GM10266 (cell line): Measurements from ENCODE around the gene TERF2IP.

Experiments used
- DNase-seq: peaks from one replicate; pipeline ENCODE4 v3.0.0; 2012; ENCODE audit errors: extremely low spot score
- TF ChIP-seq, protein P1 (sequence below): IDR thresholded peaks from 2 replicates; pipeline ENCODE4 v1.5.1; 2012; ENCODE audit warnings: mild to moderate bottlenecking, low read depth; ENCODE audit not compliant: control insufficient read depth, insufficient read depth; ENCODE audit errors: missing control alignments

TERF2IP gene

DNA sequence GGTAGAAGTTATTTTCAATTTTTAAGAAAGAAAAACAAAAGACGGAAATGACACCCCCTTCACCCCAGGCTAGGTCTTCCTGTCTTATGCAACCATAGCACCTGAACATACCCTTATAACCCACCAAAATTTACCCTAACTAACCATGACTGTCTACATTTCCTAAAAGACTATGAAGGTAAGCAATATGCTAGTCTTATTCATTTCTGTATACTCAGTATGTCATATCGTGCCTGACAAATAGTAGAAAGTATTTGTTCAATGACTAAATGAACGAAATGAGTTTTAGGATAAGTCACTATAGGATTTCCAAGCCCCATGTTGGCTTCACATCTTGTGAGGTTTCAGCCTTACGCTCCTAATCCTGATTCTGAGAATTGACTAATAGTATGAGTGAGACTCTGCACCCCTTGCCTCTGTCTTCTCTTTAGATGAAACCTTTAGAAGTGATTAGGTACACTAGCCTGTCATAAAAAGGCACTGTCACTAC lies 31.0 kb upstream of the TERF2IP start:
- TF ChIP-seq, protein P1, sequence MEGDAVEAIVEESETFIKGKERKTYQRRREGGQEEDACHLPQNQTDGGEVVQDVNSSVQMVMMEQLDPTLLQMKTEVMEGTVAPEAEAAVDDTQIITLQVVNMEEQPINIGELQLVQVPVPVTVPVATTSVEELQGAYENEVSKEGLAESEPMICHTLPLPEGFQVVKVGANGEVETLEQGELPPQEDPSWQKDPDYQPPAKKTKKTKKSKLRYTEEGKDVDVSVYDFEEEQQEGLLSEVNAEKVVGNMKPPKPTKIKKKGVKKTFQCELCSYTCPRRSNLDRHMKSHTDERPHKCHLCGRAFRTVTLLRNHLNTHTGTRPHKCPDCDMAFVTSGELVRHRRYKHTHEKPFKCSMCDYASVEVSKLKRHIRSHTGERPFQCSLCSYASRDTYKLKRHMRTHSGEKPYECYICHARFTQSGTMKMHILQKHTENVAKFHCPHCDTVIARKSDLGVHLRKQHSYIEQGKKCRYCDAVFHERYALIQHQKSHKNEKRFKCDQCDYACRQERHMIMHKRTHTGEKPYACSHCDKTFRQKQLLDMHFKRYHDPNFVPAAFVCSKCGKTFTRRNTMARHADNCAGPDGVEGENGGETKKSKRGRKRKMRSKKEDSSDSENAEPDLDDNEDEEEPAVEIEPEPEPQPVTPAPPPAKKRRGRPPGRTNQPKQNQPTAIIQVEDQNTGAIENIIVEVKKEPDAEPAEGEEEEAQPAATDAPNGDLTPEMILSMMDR, result no peak
- DNase-seq, result no peak

DNA sequence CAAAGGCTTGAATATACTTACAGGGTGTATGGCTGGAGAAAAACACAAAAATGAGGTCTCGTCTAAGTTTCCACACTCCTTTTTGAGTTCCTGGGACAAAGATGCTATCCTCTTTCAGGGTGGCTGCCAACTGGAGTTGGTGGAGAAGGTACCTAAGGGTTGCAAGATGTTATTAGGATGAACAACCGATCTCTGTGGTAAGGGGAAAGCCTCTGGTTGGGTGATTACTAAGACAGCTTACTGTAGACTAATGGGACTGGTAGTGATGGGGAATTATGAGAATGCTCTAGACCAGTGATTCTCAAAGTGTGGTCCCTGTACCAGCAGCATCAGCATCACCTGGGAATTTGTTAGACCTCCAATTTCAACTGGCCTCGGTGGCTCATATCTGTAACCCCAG lies 30.5 kb upstream of the TERF2IP start:
- TF ChIP-seq, protein P1, result no peak
- DNase-seq, result no peak

DNA sequence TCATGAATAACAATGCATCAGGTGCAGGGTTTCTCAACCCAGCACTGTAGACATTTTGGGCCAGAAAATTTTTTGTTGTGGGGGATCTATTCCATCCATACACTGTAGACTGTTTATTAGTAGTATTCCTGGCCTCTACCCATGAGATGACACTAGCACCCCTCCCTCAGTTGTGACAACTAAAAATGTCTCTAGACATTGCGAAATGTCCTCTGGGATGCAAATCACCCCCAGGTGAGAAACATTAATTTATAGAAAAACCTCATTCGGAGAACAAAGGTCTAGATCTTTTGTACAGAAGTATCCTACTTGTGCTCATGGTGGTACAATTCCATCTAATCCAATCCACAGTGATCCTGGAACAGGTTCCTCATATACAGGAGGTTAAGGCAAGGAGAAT lies 28.8 kb upstream of the TERF2IP start:
- DNase-seq, result no peak
- TF ChIP-seq, protein P1, result no peak

DNA sequence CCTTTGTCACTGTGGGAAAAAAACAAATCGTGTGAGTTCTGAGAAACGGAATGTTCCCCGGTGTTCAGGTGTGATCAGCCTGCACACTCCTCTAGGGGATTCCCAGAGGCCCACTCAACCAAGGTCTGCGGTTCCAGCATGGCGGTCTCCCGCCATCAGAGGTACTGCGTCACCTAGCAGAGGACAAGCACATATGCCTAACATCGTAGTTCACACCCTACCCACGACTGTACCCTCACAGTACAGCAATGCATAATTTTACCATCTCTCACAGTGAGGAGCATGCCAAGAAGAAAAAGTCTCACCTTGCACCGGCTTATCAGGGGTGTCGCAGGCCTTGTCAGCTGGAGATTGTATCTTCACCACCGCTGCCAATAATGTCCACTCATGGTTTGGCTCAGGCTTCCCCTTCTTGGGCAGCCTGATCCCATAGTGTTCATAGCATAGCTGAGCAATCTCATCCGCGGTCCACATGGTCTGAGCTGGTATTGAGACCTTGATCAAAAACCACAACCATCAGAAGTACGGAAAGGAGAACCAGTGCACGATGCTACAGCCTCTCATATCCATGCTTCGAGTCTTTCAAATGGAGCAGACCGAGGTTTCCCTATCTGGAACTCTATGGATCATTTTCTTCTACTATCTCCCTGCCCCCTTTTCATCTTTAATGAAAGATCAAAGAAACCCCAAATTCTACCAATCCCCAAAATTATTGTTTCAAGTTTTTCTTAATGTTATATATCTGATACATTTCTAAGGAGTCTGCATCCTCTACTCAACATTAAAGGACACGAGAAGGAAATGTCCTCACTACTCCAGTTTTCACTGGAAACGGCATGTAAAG lies 27.0 kb upstream of the TERF2IP start:
- no peak for DNase-seq
- TF ChIP-seq, protein P1, result no peak

DNA sequence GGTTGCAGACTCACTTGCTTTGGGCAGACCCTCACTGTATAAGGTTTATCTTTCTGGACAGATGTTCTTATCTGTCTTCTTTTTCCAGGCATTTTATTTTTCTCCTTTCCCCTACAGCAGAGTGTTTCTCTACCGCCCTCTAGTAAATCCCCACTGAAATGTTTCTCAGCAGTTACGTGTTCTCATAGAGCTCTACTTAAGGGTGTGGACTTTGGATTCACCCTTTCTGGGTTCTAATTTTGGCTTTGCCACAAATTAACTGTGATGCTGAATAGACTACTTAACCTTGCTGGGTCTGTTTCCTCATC lies 26.4 kb upstream of the TERF2IP start:
- TF ChIP-seq, protein P1, result peak; percentile 54
- no peak for DNase-seq

DNA sequence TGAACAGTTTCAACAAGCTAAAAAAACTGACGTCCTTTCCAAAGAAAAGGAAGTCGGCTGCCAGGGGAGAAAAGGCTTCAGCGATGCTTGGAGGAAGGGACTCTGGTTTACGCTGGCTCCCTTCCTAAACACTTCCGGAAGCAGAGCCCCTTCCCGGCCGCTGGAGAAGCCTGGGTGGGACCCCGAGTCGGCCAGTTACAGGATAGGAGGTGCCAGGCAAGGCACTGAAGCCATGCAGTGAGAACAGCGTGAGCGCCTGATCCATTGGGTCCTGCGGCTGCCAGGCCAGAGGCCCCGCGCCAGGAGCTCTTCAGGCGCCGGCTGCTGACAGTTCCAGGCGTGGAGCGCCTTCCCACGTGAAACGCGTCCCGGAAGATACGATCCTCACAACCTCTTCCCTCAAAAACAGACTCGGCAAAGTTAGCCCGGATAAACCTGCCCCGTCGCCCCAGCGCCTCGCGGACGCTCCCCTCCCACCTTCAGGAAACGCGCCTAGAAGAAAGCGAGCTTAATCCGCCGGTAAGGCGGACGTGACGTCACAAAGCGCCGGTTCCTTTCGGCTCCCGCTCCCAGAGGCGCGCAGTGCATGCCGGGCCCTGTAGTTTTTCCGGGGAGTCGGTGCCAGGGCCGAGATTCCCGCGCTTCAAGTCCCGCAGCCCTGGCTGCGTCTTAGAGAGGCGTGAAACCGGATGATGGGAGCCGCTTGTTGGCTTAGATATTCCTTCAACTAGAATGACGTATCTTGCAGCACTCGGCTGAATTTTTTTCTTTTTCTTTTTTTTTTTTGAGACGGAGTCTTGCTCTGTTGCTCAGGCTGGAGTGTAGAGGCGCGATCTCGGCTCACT lies 24.6 kb upstream of the TERF2IP start, which contains the start of gene ADAT1:
TSS of gene ADAT1 (minus strand) at position 521 of the 845 bp plus-strand sequence. CDS start 2,482 bp downstream, outside the sequence.
- peak; percentile 87 for DNase-seq
- TF ChIP-seq, protein P1, result no peak
